HCT116 (cell line): ENCODE results near the gene ZNF334. TPM values are rescaled to one million over a fixed set of nuclear protein-coding genes. Genes with fewer than 3 reads are reported as not detected.

Source experiments
- ATAC-seq: fragments of 200-7000 bp; cut with Tn5 transposase; 2 replicates; pipeline ENCODE4 v1.9.1; 2020; ENCODE audit warnings: mild to moderate bottlenecking, moderate library complexity
- BruUV-seq: library from RNA; stranded (reverse); fragments of 400-500 nt; replicated peaks from 2 replicates; lab custom pipeline; 2021; lab: Mats Ljungman, UMichigan
- CTCF ChIA-PET: fragments of 300-600 bp; sonication (Branson Sonifier 250); formaldehyde crosslinking; loops from one replicate; lab custom pipeline; 2021; ENCODE audit warnings: antibody characterized with exemption; lab: Charles Lee
- POLR2A ChIA-PET: fragments of 300-600, 350-600 bp; sonication (Branson Sonifier 250); formaldehyde crosslinking; loops from one replicate; lab custom pipeline; 2021; ENCODE audit warnings: antibody characterized with exemption; lab: Charles Lee
- RAD21 ChIA-PET, 2 experiments: fragments of 300-600 bp; sonication (Branson Sonifier 250); formaldehyde crosslinking; loops; one replicate each; lab custom pipeline; 2023; ENCODE audit warnings: low total read pairs in 2 of 2; ENCODE audit not compliant: uncharacterized antibody in 2 of 2, unreplicated experiment in 2 of 2, low non-redundant PET in 1 of 2; lab: Charles Lee
- DNase-seq: peaks from one replicate; pipeline ENCODE4 v3.0.0-alpha.2; 2010; ENCODE audit warnings: low read depth, low spot score
- H2AFZ ChIP-seq: fragments of 200-600 bp; shearing (Covaris generic), sonication (generic); 2 replicates; pipeline ENCODE4 v1.6.1; 2017; ENCODE audit warnings: low read depth, mixed run types, mixed read lengths, antibody characterized with exemption, low read length; ENCODE audit not compliant: poor library complexity, severe bottlenecking
- H3K27ac ChIP-seq: 2 replicates; pipeline ENCODE4 v1.5.1; 2012; ENCODE audit warnings: low read depth, low read length
- H3K27me3 ChIP-seq: fragments of 200-600 bp; sonication (generic); 2 replicates; pipeline ENCODE4 v1.6.1; 2016; ENCODE audit warnings: mixed run types, low read length, mixed read lengths; ENCODE audit not compliant: insufficient read depth
- H3K36me3 ChIP-seq, 2 experiments: fragments of 200-500 bp in 1 of 2; fragments of 200-600 bp in 1 of 2; sonication (Bioruptor generic) in 1 of 2; sonication (generic) in 1 of 2; 2 replicates each; pipeline versions ENCODE4 v1.5.1 to v1.6.1; 2014 to 2016; ENCODE audit warnings: low read length in 2 of 2, inconsistent platforms in 1 of 2, mixed read lengths in 1 of 2, mixed run types in 1 of 2; ENCODE audit not compliant: insufficient read depth in 2 of 2, control insufficient read depth in 1 of 2
- H3K4me1 ChIP-seq, 2 experiments: fragments of 200-600 bp in 1 of 2; sonication (generic) in 1 of 2; 2 replicates each; pipeline versions ENCODE4 v1.5.1 to v1.6.1; 2012 to 2017; ENCODE audit warnings: low read length in 2 of 2, inconsistent platforms in 1 of 2, mild to moderate bottlenecking in 1 of 2, mixed read lengths in 1 of 2, mixed run types in 1 of 2, moderate library complexity in 1 of 2; ENCODE audit not compliant: insufficient read depth in 2 of 2, control insufficient read depth in 1 of 2
- H3K4me2 ChIP-seq: fragments of 200-600 bp; sonication (generic); 2 replicates; pipeline ENCODE4 v1.6.1; 2017; ENCODE audit warnings: mixed run types, low read length, mixed read lengths
- H3K4me3 ChIP-seq, 2 experiments: fragments of 200-600 bp in 1 of 2; sonication (generic) in 1 of 2; replicated peaks in 1 of 2; 2 replicates each; pipeline ENCODE4 v1.5.1; 2011 to 2016; ENCODE audit warnings: low read length in 2 of 2, control low read depth in 1 of 2, low read depth in 1 of 2, mild to moderate bottlenecking in 1 of 2, mixed read lengths in 1 of 2, mixed run types in 1 of 2
- H3K79me2 ChIP-seq: fragments of 200-600 bp; sonication (generic); 2 replicates; pipeline ENCODE4 v1.6.1; 2017; ENCODE audit warnings: mild to moderate bottlenecking, mixed run types, low read length, moderate library complexity, mixed read lengths; ENCODE audit not compliant: insufficient read depth
- H3K9ac ChIP-seq: fragments of 200-600 bp; sonication (generic); 2 replicates; pipeline ENCODE4 v1.6.1; 2016; ENCODE audit warnings: low read length, mixed read lengths
- H3K9me2 ChIP-seq: fragments of 200-600 bp; sonication (generic), shearing (Covaris generic); 2 replicates; pipeline ENCODE4 v1.6.1; 2017; ENCODE audit warnings: mixed run types, mild to moderate bottlenecking, moderate library complexity; ENCODE audit not compliant: insufficient read depth
- H3K9me3 ChIP-seq, 2 experiments: fragments of 200-500 bp in 1 of 2; fragments of 200-600 bp in 1 of 2; sonication (Bioruptor generic) in 1 of 2; sonication (generic) in 1 of 2; 2 replicates each; pipeline ENCODE4 v1.6.1; 2014 to 2017; ENCODE audit warnings: low read length in 2 of 2, mixed read lengths in 2 of 2, inconsistent platforms in 1 of 2, low read depth in 1 of 2, mild to moderate bottlenecking in 1 of 2, mixed run types in 1 of 2, moderate library complexity in 1 of 2; ENCODE audit not compliant: control insufficient read depth in 1 of 2, insufficient read depth in 1 of 2
- H4K20me1 ChIP-seq: fragments of 200-600 bp; sonication (generic), shearing (Covaris generic); 2 replicates; pipeline ENCODE4 v1.6.1; 2017; ENCODE audit warnings: mixed run types, mild to moderate bottlenecking, moderate library complexity; ENCODE audit not compliant: insufficient read depth
- EGR1 ChIP-seq: IDR thresholded peaks from 2 replicates; pipeline ENCODE4 v1.6.1; 2012; ENCODE audit warnings: low read depth
- EZH2phosphoT487 ChIP-seq: fragments of 200-600 bp; IDR thresholded peaks from 2 replicates; pipeline ENCODE4 v1.6.1; 2018; ENCODE audit warnings: antibody characterized with exemption, borderline replicate concordance
- JUND ChIP-seq: IDR thresholded peaks from 2 replicates; pipeline ENCODE4 v1.6.1; 2012
- POLR2AphosphoS5 ChIP-seq: IDR thresholded peaks from 2 replicates; pipeline ENCODE4 v1.6.1; 2011; ENCODE audit warnings: mild to moderate bottlenecking, low read depth, low read length, moderate library complexity
- RAD21 ChIP-seq: IDR thresholded peaks from 2 replicates; pipeline ENCODE4 v1.6.1; 2012; ENCODE audit warnings: low read depth, mild to moderate bottlenecking
- SIN3A ChIP-seq: IDR thresholded peaks from 2 replicates; pipeline ENCODE4 v1.6.1; 2012; ENCODE audit warnings: low read depth
- SP1 ChIP-seq: IDR thresholded peaks from 2 replicates; pipeline ENCODE4 v1.6.1; 2012; ENCODE audit warnings: low read depth
- YY1 ChIP-seq: IDR thresholded peaks from 2 replicates; pipeline ENCODE4 v1.6.1; 2011; ENCODE audit warnings: low read length, low read depth, moderate library complexity, mild to moderate bottlenecking; ENCODE audit not compliant: insufficient replicate concordance; ENCODE audit errors: extremely low read depth
- ZFX ChIP-seq: fragments of 450-650 bp; IDR thresholded peaks from 2 replicates; pipeline ENCODE4 v1.6.1; 2017
- intact Hi-C: fragments of 100-400 bp; cut with micrococcal nuclease; formaldehyde crosslinking; loops from 2 replicates; pipeline ENCODE4 v1.10.0; 2022
- total RNA-seq: library from RNA; stranded (reverse); gene quantifications from one replicate; pipeline ENCODE4 v1.2.1, GENCODE V29; 2021; ENCODE audit not compliant: unreplicated experiment
- TF ChIP-seq, protein P1 (sequence below): IDR thresholded peaks from 2 replicates; pipeline ENCODE4 v1.6.1; 2011; ENCODE audit warnings: mild to moderate bottlenecking, low read length, moderate library complexity; ENCODE audit not compliant: insufficient replicate concordance; ENCODE audit errors: extremely low read depth

ZNF334 gene
- total RNA-seq, 1 experiment from 2014 or later: not detected

DNA sequence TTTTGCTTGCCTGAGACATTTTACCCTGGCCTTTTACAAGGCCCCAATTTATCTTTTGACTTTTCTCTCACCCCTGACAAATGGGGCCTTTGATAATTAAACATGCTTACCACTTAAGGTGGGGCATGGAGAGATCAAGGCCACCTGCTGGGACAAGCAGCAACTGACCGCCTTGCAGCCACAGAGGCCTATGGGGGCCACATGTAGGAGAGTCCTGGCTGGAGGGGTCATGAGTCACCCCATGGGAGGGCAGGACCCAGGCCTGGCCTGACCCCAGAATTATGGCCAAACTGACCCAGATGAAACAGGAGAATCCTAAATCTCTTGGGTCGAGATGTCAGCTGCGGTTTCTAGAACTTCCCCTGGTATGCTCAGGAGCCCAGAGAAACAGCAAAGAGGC is 45.6 kb upstream of the ZNF334 start:
- ChIA-PET RAD21 (no interaction called here), POLR2A (no interaction called here), CTCF (interaction anchor here (0.9 kb wide), 3 partner anchors 27 to 121 kb away, joined by 3 to 4 read pairs (median 3); no protein-coding TSS in a partner anchor)
- no peaks in the 10 kb centered on the region for H3K36me3 ChIP-seq
- H3K27me3 ChIP-seq: no peaks in the 10 kb centered on the region
- DNase-seq (no peak), ATAC-seq (no peak)
- no peak for TF ChIP-seq SP1
- no peak for TF ChIP-seq RAD21
- TF ChIP-seq JUND: no peak
- no peak for TF ChIP-seq EGR1
- TF ChIP-seq POLR2AphosphoS5: no peak
- TF ChIP-seq EZH2phosphoT487: no peak
- no peak for TF ChIP-seq YY1
- TF ChIP-seq SIN3A: no peak
- no peak for TF ChIP-seq ZFX
- TF ChIP-seq, protein P1, sequence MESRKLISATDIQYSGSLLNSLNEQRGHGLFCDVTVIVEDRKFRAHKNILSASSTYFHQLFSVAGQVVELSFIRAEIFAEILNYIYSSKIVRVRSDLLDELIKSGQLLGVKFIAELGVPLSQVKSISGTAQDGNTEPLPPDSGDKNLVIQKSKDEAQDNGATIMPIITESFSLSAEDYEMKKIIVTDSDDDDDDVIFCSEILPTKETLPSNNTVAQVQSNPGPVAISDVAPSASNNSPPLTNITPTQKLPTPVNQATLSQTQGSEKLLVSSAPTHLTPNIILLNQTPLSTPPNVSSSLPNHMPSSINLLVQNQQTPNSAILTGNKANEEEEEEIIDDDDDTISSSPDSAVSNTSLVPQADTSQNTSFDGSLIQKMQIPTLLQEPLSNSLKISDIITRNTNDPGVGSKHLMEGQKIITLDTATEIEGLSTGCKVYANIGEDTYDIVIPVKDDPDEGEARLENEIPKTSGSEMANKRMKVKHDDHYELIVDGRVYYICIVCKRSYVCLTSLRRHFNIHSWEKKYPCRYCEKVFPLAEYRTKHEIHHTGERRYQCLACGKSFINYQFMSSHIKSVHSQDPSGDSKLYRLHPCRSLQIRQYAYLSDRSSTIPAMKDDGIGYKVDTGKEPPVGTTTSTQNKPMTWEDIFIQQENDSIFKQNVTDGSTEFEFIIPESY: no peak
- H3K4me3 ChIP-seq: no peak overlapping the region
- no peak overlapping the region for H3K9ac ChIP-seq
- no peaks in the 10 kb centered on the region for H3K9me2 ChIP-seq
- no TSS peak for BruUV-seq
- no peak overlapping the region for H3K27ac ChIP-seq
- intact Hi-C loops: no loop called here
- H3K79me2 ChIP-seq: no peaks in the 10 kb centered on the region
- no peak overlapping the region for H3K4me2 ChIP-seq
- H3K4me1 ChIP-seq: peaks cover 4 to 14% of the 10 kb centered on the region in 2 experiments; a peak in 2 of 4 replicates
- H2AFZ ChIP-seq: no peak overlapping the region
- H3K9me3 ChIP-seq: no peaks in the 10 kb centered on the region
- no peaks in the 10 kb centered on the region for H4K20me1 ChIP-seq
